Transverse colon (tissue), 4 donors: ENCODE data around the gene SNCG.

Source experiments
- EP300 ChIP-seq: sonication (generic); formaldehyde crosslinking; IDR thresholded peaks from one replicate; pipeline ENCODE4 v1.6.1; 2017; ENCODE audit warnings: antibody characterized with exemption, low read depth
- POLR2A ChIP-seq: fragments of 450-650 bp; IDR thresholded peaks from one replicate; pipeline ENCODE4 v1.6.1; 2016; ENCODE audit warnings: antibody characterized with exemption, mild to moderate bottlenecking, moderate library complexity
- POLR2AphosphoS5 ChIP-seq, 3 donors: sonication (generic); formaldehyde crosslinking; IDR thresholded peaks; one replicate each; pipeline ENCODE4 v1.6.1; 2016; ENCODE audit warnings: antibody characterized with exemption in 3 of 3
- TF ChIP-seq, protein P1 (sequence below), 5 experiments: fragments of 200-600 bp in 3 of 5; fragments of 450-650 bp in 2 of 5; sonication (generic) in 3 of 5; IDR thresholded peaks; 1 replicate in 2 of 5; 2 replicates in 3 of 5; pipeline ENCODE4 v1.5.1; 2016 to 2017; ENCODE audit warnings: antibody characterized with exemption in 5 of 5, inconsistent platforms in 3 of 5, mild to moderate bottlenecking in 2 of 5, moderate library complexity in 1 of 5

DNA sequence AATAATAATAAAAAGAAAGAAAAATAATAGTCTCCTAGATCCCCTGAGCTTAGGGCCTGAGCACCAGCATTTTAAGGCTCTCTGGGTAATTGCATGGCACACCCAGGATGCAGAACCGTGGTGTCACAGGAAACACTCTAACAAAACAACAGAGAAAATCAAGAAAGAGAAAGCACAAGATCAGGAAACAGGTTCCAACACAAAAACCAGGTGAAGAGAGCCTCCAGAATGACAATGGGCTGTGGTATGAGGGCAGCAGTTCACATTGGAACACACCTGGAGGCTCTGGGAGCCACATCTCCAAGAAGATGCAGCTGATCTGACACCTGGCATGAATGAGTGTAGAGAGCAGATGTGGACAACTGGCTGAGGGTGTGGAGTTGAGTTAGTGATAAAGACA, 8.1 kb upstream of the SNCG start:
- TF ChIP-seq, protein P1, sequence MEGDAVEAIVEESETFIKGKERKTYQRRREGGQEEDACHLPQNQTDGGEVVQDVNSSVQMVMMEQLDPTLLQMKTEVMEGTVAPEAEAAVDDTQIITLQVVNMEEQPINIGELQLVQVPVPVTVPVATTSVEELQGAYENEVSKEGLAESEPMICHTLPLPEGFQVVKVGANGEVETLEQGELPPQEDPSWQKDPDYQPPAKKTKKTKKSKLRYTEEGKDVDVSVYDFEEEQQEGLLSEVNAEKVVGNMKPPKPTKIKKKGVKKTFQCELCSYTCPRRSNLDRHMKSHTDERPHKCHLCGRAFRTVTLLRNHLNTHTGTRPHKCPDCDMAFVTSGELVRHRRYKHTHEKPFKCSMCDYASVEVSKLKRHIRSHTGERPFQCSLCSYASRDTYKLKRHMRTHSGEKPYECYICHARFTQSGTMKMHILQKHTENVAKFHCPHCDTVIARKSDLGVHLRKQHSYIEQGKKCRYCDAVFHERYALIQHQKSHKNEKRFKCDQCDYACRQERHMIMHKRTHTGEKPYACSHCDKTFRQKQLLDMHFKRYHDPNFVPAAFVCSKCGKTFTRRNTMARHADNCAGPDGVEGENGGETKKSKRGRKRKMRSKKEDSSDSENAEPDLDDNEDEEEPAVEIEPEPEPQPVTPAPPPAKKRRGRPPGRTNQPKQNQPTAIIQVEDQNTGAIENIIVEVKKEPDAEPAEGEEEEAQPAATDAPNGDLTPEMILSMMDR (IDR thresholded peaks at IDR 0.05), result no peak
- no peak for TF ChIP-seq POLR2A
- no peak for TF ChIP-seq POLR2AphosphoS5 (IDR thresholded peaks at IDR 0.05)
- no peak for TF ChIP-seq EP300
